Suprapubic skin (tissue), 4 donors: ENCODE data around the gene WDR87. TPM values are rescaled to one million over a fixed set of nuclear protein-coding genes. Genes with fewer than 3 reads are reported as not detected.
"Not testable (repeated sequence)": the region's sequence is repeated elsewhere in the genome, so short reads cannot be mapped to it uniquely, and the experiment has no call there.

Experiments
- DNase-seq, 2 donors: peaks; one replicate each; pipeline ENCODE4 v3.0.0-alpha.2; 2019; ENCODE audit warnings: low spot score in 2 of 2
- H3K27ac ChIP-seq: fragments of 200-600 bp; sonication (generic); one replicate; pipeline ENCODE4 v1.5.1; 2019
- H3K27me3 ChIP-seq: fragments of 200-600 bp; sonication (generic); one replicate; pipeline ENCODE4 v1.5.1; 2019
- H3K36me3 ChIP-seq: fragments of 200-600 bp; sonication (generic); one replicate; pipeline ENCODE4 v1.5.1; 2019
- H3K4me1 ChIP-seq: fragments of 200-600 bp; sonication (generic); one replicate; pipeline ENCODE4 v1.5.1; 2019
- H3K4me3 ChIP-seq: fragments of 200-600 bp; sonication (generic); one replicate; pipeline ENCODE4 v1.5.1; 2019; ENCODE audit warnings: mild to moderate bottlenecking
- H3K9me3 ChIP-seq: fragments of 200-600 bp; sonication (generic); one replicate; pipeline ENCODE4 v1.5.1; 2019
- CTCF ChIP-seq, 2 donors: fragments of 200-600 bp in 1 of 2; fragments of 450-650 bp in 1 of 2; sonication (generic) in 1 of 2; IDR thresholded peaks; one replicate each; pipeline ENCODE4 v1.5.1; 2016 to 2019; ENCODE audit warnings: antibody characterized with exemption in 2 of 2, mild to moderate bottlenecking in 1 of 2, moderate library complexity in 1 of 2
- EP300 ChIP-seq: sonication (generic); formaldehyde crosslinking; IDR thresholded peaks from one replicate; pipeline ENCODE4 v1.6.1; 2017; ENCODE audit warnings: antibody characterized with exemption
- POLR2A ChIP-seq, 2 donors: fragments of 450-650 bp; IDR thresholded peaks; one replicate each; pipeline ENCODE4 v1.6.1; 2017; ENCODE audit warnings: antibody characterized with exemption in 2 of 2, mild to moderate bottlenecking in 2 of 2, moderate library complexity in 2 of 2
- POLR2AphosphoS5 ChIP-seq, 3 donors: sonication (generic); formaldehyde crosslinking; IDR thresholded peaks; one replicate each; pipeline ENCODE4 v1.6.1; 2017; ENCODE audit warnings: antibody characterized with exemption in 3 of 3
- WGBS: methylation state at CpG from one replicate; pipeline ENCODE4 v1.1.5; 2018; 5-methylcytosine and 5-hydroxymethylcytosine counted together
- total RNA-seq, 4 donors: library from RNA; depleted of rRNA; stranded (reverse); fragments of >200 nt; gene quantifications; one replicate each; pipeline ENCODE4 v1.1.0, GENCODE V29; 2016

Gene WDR87
- total RNA-seq, 4 donors from 2014 or later = not detected

GRCh38 chr19:37926255-37926654 lies 19.9 kb upstream of the WDR87 start:
- Histone ChIP-seq H3K4me3 (no peak overlapping the region), H3K9me3 (no peaks in the 10 kb centered on the region), H3K27me3 (no peaks in the 10 kb centered on the region), H3K4me1 (peaks cover 8% of the 10 kb centered on the region), H3K27ac (no peak overlapping the region), H3K36me3 (no peaks in the 10 kb centered on the region)
- TF ChIP-seq EP300 = no peak
- TF ChIP-seq CTCF (IDR thresholded peaks at IDR 0.05) = no peak
- TF ChIP-seq POLR2AphosphoS5 (IDR thresholded peaks at IDR 0.05) = no peak
- TF ChIP-seq POLR2A (IDR thresholded peaks at IDR 0.05) = no peak
- DNase-seq = no peak
- 82% methylated on average over 10 of the region's 10 CpGs for WGBS

GRCh38 chr19:37925212-37925611 lies 18.8 kb upstream of the WDR87 start:
- Histone ChIP-seq H3K9me3 (no peaks in the 10 kb centered on the region), H3K4me3 (no peak overlapping the region), H3K4me1 (peaks cover 3% of the 10 kb centered on the region), H3K27me3 (no peaks in the 10 kb centered on the region), H3K36me3 (no peaks in the 10 kb centered on the region), H3K27ac (no peak overlapping the region)
- TF ChIP-seq EP300 (no peak), POLR2AphosphoS5 (IDR thresholded peaks at IDR 0.05) (no peak), CTCF (IDR thresholded peaks at IDR 0.05) (no peak), POLR2A (IDR thresholded peaks at IDR 0.05) (no peak)
- WGBS = 91% methylated on average over 3 of the region's 3 CpGs
- no peak for DNase-seq

- H3K27ac ChIP-seq, H3K4me1 ChIP-seq, H3K27me3 ChIP-seq, H3K4me3 ChIP-seq, H3K9me3 ChIP-seq, H3K36me3 ChIP-seq, DNase-seq: not testable (repeated sequence)
- WGBS = 91% methylated on average over 8 of the region's 8 CpGs
These were observed 18.2 kb upstream of the WDR87 start for GRCh38 chr19:37924573-37924972.

GRCh38 chr19:37920591-37921450 lies 14.4 kb upstream of the WDR87 start:
- Histone ChIP-seq H3K27ac (no peak overlapping the region), H3K36me3 (no peaks in the 10 kb centered on the region), H3K27me3 (no peaks in the 10 kb centered on the region), H3K4me1 (no peaks in the 10 kb centered on the region), H3K9me3 (no peaks in the 10 kb centered on the region), H3K4me3 (no peak overlapping the region)
- 76% methylated on average over 23 of the region's 23 CpGs for WGBS
- TF ChIP-seq POLR2A (IDR thresholded peaks at IDR 0.05) (no peak), POLR2AphosphoS5 (IDR thresholded peaks at IDR 0.05) (no peak), CTCF (IDR thresholded peaks at IDR 0.05) (no peak), EP300 (no peak)
- DNase-seq = no peak

GRCh38 chr19:37914908-37915307 lies 8.5 kb upstream of the WDR87 start:
- no peak overlapping the region for H3K27ac ChIP-seq
- no peaks in the 10 kb centered on the region for H3K27me3 ChIP-seq
- H3K4me3 ChIP-seq = no peak overlapping the region
- TF ChIP-seq POLR2A (IDR thresholded peaks at IDR 0.05) (no peak), CTCF (IDR thresholded peaks at IDR 0.05) (no peak), EP300 (no peak), POLR2AphosphoS5 (IDR thresholded peaks at IDR 0.05) (no peak)
- H3K9me3 ChIP-seq = no peaks in the 10 kb centered on the region
- no peak for DNase-seq
- H3K36me3 ChIP-seq = no peaks in the 10 kb centered on the region
- no peaks in the 10 kb centered on the region for H3K4me1 ChIP-seq
- WGBS = 78% methylated on average over 2 of the region's 2 CpGs
